Renal pelvis (tissue), 4 donors: ENCODE data around the gene TP53I13. TPM values are rescaled to one million over a fixed set of nuclear protein-coding genes. Genes with fewer than 3 reads are reported as not detected.

ENCODE experiments used
- DNase-seq: peaks from one replicate; pipeline ENCODE4 v3.0.0-alpha.2; 2013
- polyA plus RNA-seq, 3 donors: library from polyadenylated mRNA; unstranded; fragments of 120-200 nt; gene quantifications; one replicate each; pipeline ENCODE4 v1.2.1, GENCODE V29; 2013; ENCODE audit not compliant: insufficient read length in 3 of 3

Gene TP53I13
- polyA plus RNA-seq, 3 donors = 35.0 to 47.4 (median 41.8) TPM

- peak; percentile 91 for DNase-seq
Measured at GRCh38 chr17:29613352-29613837, 44.9 kb downstream of the TP53I13 start.

- no peak for DNase-seq
Measured at GRCh38 chr17:29613856-29614255, 45.4 kb downstream of the TP53I13 start.

GRCh38 chr17:29614349-29615047 is 46.0 kb downstream of the TP53I13 start:
- DNase-seq = no peak

DNA sequence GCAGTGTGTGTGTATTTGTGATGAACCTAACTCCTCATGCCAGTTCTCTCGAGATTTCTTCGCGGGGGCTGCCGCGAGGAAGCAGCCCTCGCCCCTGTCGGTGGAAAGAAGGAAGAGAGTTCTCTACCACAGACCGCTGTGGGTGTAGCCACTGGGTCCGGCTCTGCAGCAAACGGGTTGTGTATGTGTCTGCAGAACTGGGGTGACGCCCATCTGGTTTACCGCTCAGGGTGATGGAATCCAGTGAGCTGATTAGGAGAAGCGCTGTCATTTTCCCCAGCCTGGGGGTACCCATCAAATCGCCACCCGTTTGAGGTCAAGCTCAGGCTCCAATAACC is 46.5 kb downstream of the TP53I13 start:
- DNase-seq = no peak

GRCh38 chr17:29615492-29616299 is 47.2 kb downstream of the TP53I13 start:
- peak; percentile 77 for DNase-seq

GRCh38 chr17:29616300-29617048 is 48.0 kb downstream of the TP53I13 start:
- DNase-seq = no peak

DNA sequence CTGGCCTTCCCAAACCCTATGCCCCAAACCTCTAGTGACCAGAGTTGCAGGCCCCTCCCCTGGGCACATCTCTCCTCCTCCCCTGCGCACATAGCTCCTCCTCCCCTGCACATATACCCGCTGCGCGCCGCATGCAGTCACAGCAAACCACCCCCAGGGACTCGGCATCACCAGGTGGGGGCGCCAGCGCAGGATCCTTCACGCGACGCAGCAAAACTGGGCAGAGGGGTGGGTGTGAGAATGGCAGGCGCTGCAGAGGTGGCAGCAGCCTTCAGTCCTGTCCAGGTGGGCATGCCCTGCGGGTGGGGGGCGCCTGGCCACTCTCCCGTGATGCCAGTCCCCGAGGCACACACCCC is 48.6 kb downstream of the TP53I13 start:
- DNase-seq = peak; percentile 75

DNA sequence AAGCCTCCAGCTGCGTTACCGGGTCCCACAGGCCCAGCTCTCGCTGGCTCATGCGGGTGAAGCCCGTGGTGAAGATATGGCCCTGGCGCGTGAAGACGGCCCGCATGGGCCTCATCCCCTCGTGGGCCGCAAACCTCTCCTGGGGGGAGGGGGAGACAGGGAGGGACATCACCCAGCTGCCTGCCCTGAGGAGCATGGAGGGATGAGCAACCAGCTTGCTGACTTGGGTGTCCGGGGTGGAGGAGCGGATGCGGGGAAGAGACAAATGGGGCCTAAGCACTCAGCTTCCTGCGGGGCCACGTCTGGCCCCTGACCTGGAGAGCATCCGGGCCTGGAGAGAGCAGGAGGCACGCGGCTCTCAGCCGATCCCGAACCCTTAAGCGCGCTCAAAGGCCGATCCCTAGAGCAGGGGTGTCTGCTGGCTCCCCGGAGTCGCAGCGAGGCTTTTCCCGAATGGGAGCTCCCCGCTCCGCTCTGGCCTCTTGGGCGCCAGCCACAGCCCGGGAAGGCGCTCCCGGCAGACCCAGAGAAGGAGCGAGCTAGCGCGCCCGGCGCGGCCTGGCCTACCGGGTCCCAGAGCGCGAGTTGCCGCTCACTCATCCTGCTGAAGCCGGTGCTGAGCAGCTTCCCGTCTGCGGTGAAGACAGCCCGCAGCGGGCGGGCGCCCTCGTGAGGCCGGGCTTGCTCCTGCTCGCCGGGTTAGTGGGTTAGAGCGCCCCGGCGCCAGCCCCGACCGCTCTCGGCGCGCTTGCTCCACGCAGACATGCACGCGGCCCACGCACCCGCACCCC is 49.2 kb downstream of the TP53I13 start:
- DNase-seq = no peak

GRCh38 chr17:29618272-29619065 is 50.0 kb downstream of the TP53I13 start:
- no peak for DNase-seq

- DNase-seq = no peak
Measured at GRCh38 chr17:29619251-29619650, 50.8 kb downstream of the TP53I13 start.

GRCh38 chr17:29620271-29620670 is 51.8 kb downstream of the TP53I13 start:
- no peak for DNase-seq

DNA sequence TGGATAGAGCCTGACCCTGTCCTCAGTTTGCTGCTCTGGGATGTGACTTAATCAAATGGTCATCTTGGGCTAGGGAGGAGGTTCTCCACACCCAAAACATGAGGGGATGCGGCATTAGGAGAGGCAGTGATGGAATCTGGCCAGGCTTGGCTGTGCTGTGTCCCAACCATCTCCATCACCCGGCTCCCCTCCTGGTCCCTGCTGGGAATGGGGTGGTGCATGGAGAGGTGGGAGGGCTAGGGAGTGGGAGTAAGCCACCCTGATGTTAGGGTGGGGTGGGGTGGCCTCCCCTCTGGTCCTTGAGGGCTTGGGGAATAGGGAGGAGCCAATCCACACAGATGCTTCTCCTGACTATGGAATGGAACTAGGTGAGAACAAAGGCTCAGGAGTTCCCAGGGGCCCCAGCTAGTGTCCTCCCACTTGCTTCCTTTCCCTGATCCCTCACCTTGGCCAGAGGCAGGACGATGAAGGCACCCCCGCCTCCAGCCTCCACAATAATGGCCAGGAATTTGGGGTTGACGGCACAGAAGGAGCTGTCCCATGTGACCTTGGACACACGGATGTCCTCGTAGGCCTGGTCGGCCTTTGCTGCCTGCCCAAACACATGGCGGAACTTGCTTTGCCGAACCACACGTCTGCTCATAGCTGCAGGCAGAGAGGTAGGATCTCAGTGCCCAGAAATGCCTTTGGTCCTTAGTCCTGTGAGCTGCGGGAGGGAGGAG is 52.4 kb downstream of the TP53I13 start:
- DNase-seq = no peak

GRCh38 chr17:29621751-29622194 is 53.3 kb downstream of the TP53I13 start:
- DNase-seq = no peak

Other genes with a start within 250 kb of the TP53I13 start
- 10 to 100 TPM; 44.0 to 51.2 (median 48.5) TPM for gene TAOK1, start 178.3 kb upstream of the TP53I13 start, polyA plus RNA-seq
- gene ABHD15, start 1.7 kb upstream of the TP53I13 start, polyA plus RNA-seq = 1 to 10 TPM; 7.2 to 7.7 (median 7.6) TPM
- gene GIT1, start 20.9 kb downstream of the TP53I13 start, polyA plus RNA-seq = 10 to 100 TPM; 45.6 to 56.0 (median 52.5) TPM
- gene ANKRD13B, start 24.4 kb downstream of the TP53I13 start, polyA plus RNA-seq = 10 to 100 TPM in 2 of 3 donors, 1 to 10 TPM in 1; 9.4 to 12.9 (median 11.3) TPM
- 1 to 10 TPM; 2.4 to 5.6 (median 3.8) TPM for gene CORO6, start 54.2 kb downstream of the TP53I13 start, polyA plus RNA-seq